Adrenal gland (tissue), 5 donors: ENCODE measurements around the gene BCAT1.

Experiments used
- POLR2A ChIP-seq, 2 donors: fragments of 450-650 bp; IDR thresholded peaks; one replicate each; pipeline ENCODE4 v1.6.1; 2017; ENCODE audit warnings: antibody characterized with exemption in 2 of 2, mild to moderate bottlenecking in 2 of 2, moderate library complexity in 1 of 2
- TF ChIP-seq, protein P1 (sequence below), 6 experiments: fragments of 450-650 bp in 4 of 6; fragments of 200-600 bp in 2 of 6; sonication (generic) in 1 of 6; IDR thresholded peaks; 1 replicate in 5 of 6; 2 replicates in 1 of 6; pipeline versions ENCODE4 v1.5.1 to v1.8.0; 2016 to 2021; ENCODE audit warnings: antibody characterized with exemption in 6 of 6, mild to moderate bottlenecking in 2 of 6, moderate library complexity in 1 of 6
- donor health status: DM: no; HTN: no; CAD: no.

DNA sequence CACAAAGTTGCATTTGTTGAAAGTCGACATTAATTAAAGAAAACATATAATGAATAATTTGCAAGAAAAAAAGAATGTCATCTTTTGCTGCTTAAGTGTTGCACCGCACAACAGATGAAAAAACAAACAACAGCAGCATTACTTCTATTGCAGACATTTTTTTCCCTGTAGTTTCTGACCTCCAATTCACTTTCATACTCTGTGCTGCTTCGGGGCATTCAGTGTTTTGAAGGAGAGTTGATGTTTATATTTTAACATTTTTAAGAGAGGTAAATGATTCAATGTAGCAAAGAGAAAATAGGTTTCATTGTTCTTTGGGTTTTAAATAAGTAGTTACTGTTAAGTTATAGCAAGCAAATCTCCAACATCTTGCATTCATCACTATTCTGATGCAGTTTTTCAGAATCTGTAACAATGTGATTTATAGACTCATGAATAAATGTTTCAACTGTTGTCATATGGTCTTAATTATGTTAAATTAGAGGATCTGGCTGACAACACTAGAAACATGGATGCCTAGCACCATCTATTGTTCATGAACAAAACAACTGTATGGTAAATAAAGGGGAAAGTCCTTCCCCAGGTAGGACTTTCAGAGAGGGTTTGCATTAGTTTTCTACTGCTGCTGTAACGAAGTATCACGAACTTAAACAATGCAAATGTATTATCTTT is 168.1 kb downstream of the BCAT1 start:
- no peak for TF ChIP-seq POLR2A (IDR thresholded peaks at IDR 0.05)
- TF ChIP-seq, protein P1, sequence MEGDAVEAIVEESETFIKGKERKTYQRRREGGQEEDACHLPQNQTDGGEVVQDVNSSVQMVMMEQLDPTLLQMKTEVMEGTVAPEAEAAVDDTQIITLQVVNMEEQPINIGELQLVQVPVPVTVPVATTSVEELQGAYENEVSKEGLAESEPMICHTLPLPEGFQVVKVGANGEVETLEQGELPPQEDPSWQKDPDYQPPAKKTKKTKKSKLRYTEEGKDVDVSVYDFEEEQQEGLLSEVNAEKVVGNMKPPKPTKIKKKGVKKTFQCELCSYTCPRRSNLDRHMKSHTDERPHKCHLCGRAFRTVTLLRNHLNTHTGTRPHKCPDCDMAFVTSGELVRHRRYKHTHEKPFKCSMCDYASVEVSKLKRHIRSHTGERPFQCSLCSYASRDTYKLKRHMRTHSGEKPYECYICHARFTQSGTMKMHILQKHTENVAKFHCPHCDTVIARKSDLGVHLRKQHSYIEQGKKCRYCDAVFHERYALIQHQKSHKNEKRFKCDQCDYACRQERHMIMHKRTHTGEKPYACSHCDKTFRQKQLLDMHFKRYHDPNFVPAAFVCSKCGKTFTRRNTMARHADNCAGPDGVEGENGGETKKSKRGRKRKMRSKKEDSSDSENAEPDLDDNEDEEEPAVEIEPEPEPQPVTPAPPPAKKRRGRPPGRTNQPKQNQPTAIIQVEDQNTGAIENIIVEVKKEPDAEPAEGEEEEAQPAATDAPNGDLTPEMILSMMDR (IDR thresholded peaks at IDR 0.05), result no peak
